ENCODE data around the gene DNAJC13.

- no peak for TF ChIP-seq EZH2phosphoT487 (IDR thresholded peaks at IDR 0.05; ENCODE audit: insufficient read depth, low read depth)
- no peak for TF ChIP-seq EZH2 (IDR thresholded peaks at IDR 0.05; ENCODE audit: insufficient read depth, poor library complexity, severe bottlenecking)
These were observed 1.1 kb upstream of the DNAJC13 start for GRCh38 chr3:132416161-132416560.

Measured in GM23248 (cell line).